ENCODE results near the gene CD34.

GRCh38 chr1:207917080-207917479 lies 6.2 kb upstream of the CD34 start:
- no peak for TF ChIP-seq CTCF (IDR thresholded peaks at IDR 0.05)
- TF ChIP-seq POLR2A (IDR thresholded peaks at IDR 0.05) = no peak

All from uterus (tissue), 2 donors.